Measurements from ENCODE around the gene MED12L.

MED12L gene

DNA sequence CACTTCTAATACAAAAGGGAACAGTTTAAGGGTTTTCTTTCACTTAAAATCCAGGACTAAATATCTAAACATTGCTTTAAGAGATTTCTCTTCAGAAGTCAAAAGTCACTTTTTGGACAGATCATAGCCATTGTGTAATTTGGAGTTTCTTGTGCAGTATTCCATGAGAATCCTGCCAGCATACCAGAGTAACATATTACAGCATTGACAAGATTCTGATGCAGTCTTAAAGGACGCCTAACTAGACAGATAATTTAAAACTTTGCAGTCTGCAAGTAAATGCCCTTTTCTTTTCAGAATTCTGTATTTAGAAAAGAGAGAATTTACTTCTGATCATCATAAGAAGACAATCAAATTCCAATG lies 392.9 kb downstream of the MED12L start:
- DNase-seq = no peak
- Histone ChIP-seq H3K23ac (ENCODE audit: low read length) (no peak overlapping the region), H2BK120ac (ENCODE audit: low read depth, low read length) (no peak overlapping the region), H4K5ac (ENCODE audit: low read length) (no peak overlapping the region), H3K9ac (ENCODE audit: low read length) (no peak overlapping the region), H2AK5ac (ENCODE audit: low read length) (no peak overlapping the region), H2BK15ac (replicated peaks; ENCODE audit: low read depth) (no peak overlapping the region), H3K4me3 (ENCODE audit: low read length) (no peak overlapping the region), H3K4me2 (ENCODE audit: low read length) (no peak overlapping the region), H3K18ac (ENCODE audit: low read length) (no peak overlapping the region), H3K79me2 (ENCODE audit: control insufficient read depth, insufficient read depth, low read length) (no peaks in the 10 kb centered on the region), H3K27ac (ENCODE audit: low read depth, low read length) (no peak overlapping the region), H2BK5ac (ENCODE audit: low read length) (no peak overlapping the region), H3K56ac (ENCODE audit: low read length) (no peak overlapping the region), H3K27me3 (ENCODE audit: insufficient read depth, low read length, poor library complexity) (no peaks in the 10 kb centered on the region), H3K4me1 (ENCODE audit: control insufficient read depth, low read depth, low read length) (peaks cover 3% of the 10 kb centered on the region), H3K79me1 (ENCODE audit: low read length) (no peaks in the 10 kb centered on the region), H4K8ac (ENCODE audit: low read depth, low read length) (no peak overlapping the region), H3K4ac (ENCODE audit: low read depth, low read length) (no peak overlapping the region), H3K36me3 (ENCODE audit: control insufficient read depth, insufficient read depth, low read length) (no peaks in the 10 kb centered on the region)
- WGBS (ENCODE audit: extremely low coverage, insufficient coverage, low lambda C conversion rate) = no CpG with 5 or more reads among the region's 1 CpG

DNA sequence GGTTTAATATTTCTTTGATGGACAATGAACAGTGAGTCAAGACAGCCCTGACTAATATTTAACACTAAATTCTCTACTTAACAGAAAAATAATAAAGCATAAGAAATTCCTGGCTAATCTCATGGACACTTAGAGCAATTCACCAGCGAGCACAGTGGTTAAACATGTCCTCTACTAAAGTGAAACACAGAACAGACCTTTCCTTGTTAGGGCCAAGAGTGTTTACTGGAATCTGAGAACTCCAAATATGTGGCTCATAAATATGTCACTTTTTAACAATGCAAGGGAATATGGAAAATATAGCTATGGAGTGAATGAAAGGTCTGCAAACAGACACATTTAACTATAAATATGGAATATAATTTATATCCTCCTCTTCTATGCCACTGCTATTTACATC lies 394.0 kb downstream of the MED12L start:
- Histone ChIP-seq H3K18ac (ENCODE audit: low read length) (no peak overlapping the region), H2BK15ac (replicated peaks; ENCODE audit: low read depth) (no peak overlapping the region), H3K79me1 (ENCODE audit: low read length) (no peaks in the 10 kb centered on the region), H3K4me3 (ENCODE audit: low read length) (no peak overlapping the region), H3K4me1 (ENCODE audit: control insufficient read depth, low read depth, low read length) (peaks cover 3% of the 10 kb centered on the region), H3K27ac (ENCODE audit: low read depth, low read length) (no peak overlapping the region), H3K79me2 (ENCODE audit: control insufficient read depth, insufficient read depth, low read length) (no peaks in the 10 kb centered on the region), H3K23ac (ENCODE audit: low read length) (no peak overlapping the region), H3K4me2 (ENCODE audit: low read length) (no peak overlapping the region), H2AK5ac (ENCODE audit: low read length) (no peak overlapping the region), H2BK5ac (ENCODE audit: low read length) (no peak overlapping the region), H3K27me3 (ENCODE audit: insufficient read depth, low read length, poor library complexity) (no peaks in the 10 kb centered on the region), H3K9ac (ENCODE audit: low read length) (no peak overlapping the region), H4K5ac (ENCODE audit: low read length) (no peak overlapping the region), H2BK120ac (ENCODE audit: low read depth, low read length) (no peak overlapping the region), H3K56ac (ENCODE audit: low read length) (no peak overlapping the region), H3K36me3 (ENCODE audit: control insufficient read depth, insufficient read depth, low read length) (no peaks in the 10 kb centered on the region), H4K8ac (ENCODE audit: low read depth, low read length) (no peak overlapping the region), H3K4ac (ENCODE audit: low read depth, low read length) (no peak overlapping the region)
- WGBS (ENCODE audit: extremely low coverage, insufficient coverage, low lambda C conversion rate) = no CpG with 5 or more reads among the region's 1 CpG
- no peak for DNase-seq

DNA sequence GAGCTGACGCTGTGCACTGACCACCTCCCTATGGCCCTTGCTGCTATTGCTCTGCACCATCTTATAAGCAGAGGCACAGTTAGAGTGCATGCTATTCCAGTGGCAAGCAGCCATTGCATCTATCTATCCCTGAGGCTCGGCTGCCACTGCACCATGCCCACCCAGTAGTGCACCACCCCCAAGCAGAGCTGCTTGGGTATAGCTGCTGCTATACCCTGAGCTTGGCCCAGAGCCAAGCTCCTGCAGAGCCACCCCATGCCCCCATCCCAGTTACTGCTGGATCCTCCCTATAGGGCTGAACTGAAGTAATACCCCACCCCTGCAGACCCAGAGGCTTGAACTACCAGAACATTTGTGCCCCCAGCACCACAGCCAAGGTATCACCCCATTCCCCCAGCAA lies 395.0 kb downstream of the MED12L start:
- no peak overlapping the region for H3K23ac ChIP-seq (ENCODE audit: low read length)
- WGBS (ENCODE audit: extremely low coverage, insufficient coverage, low lambda C conversion rate) = no CpG with 5 or more reads among the region's 2 CpGs
- no peak overlapping the region for H3K4me3 ChIP-seq (ENCODE audit: low read length)

DNA sequence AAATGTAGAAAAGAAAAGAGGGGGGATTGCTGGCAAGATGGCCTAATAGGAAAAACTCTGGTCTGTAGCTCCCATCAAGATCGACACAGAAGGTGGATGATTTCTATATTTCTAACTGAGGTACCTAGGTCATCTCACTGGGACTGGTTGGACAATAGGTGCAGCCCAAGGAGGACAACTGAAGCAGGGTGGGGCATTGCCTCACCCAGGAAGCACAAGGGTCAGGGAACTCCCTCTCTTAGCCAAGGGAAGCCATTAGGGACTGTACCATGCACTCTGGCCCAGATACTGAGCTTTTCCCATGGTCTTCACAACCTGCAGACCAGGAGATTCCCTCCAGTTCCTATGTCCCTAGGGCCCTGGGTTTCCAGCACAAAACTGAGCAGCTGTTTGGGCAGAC lies 398.0 kb downstream of the MED12L start:
- WGBS (ENCODE audit: extremely low coverage, insufficient coverage, low lambda C conversion rate) = no CpG with 5 or more reads among the region's 1 CpG

More for the DNA sequence above, 395.0 kb downstream of the MED12L start:
- Histone ChIP-seq H3K79me2 (ENCODE audit: control insufficient read depth, insufficient read depth, low read length) (no peaks in the 10 kb centered on the region), H3K36me3 (ENCODE audit: control insufficient read depth, insufficient read depth, low read length) (no peaks in the 10 kb centered on the region), H3K27ac (ENCODE audit: low read depth, low read length) (no peak overlapping the region), H2AK5ac (ENCODE audit: low read length) (no peak overlapping the region), H3K4me2 (ENCODE audit: low read length) (no peak overlapping the region), H3K18ac (ENCODE audit: low read length) (no peak overlapping the region), H4K5ac (ENCODE audit: low read length) (no peak overlapping the region), H2BK15ac (replicated peaks; ENCODE audit: low read depth) (no peak overlapping the region), H3K56ac (ENCODE audit: low read length) (no peak overlapping the region), H3K79me1 (ENCODE audit: low read length) (no peaks in the 10 kb centered on the region), H3K4ac (ENCODE audit: low read depth, low read length) (no peak overlapping the region), H4K8ac (ENCODE audit: low read depth, low read length) (no peak overlapping the region), H3K9ac (ENCODE audit: low read length) (no peak overlapping the region), H2BK5ac (ENCODE audit: low read length) (no peak overlapping the region), H2BK120ac (ENCODE audit: low read depth, low read length) (no peak overlapping the region), H3K4me1 (ENCODE audit: control insufficient read depth, low read depth, low read length) (peaks cover 3% of the 10 kb centered on the region), H3K27me3 (ENCODE audit: insufficient read depth, low read length, poor library complexity) (no peaks in the 10 kb centered on the region)
- no peak for DNase-seq

DNA sequence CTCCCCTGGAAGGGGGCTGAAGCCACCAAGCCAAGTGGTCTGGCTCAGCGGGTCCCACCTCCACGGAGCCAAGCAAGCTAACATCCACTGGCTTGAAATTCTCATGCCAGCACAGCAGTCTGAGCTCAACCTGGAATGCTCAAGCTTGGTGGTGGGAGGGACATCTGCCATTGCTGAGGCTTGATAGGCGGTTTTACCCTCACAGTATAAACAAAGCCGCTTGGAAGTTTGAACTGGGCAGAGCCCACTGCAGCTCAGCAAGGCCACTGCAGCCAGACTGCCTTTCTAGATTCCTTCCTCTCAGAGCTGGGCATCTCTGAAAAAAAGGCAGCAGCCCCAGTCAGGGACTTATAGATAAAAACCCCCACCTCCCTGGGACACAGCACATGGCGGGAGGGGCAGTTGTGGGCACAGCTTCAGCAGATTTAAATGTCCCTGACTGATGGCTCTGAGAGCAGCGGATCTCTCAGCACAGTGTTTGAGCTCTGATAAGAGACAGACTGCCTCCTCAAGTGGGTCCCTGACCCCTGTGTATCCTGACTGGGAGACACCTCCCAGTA lies 398.6 kb downstream of the MED12L start:
- peak; percentile 23 for DNase-seq

More for the DNA sequence above, 398.0 kb downstream of the MED12L start:
- no peaks in the 10 kb centered on the region for H3K36me3 ChIP-seq (ENCODE audit: control insufficient read depth, insufficient read depth, low read length)
- no peak overlapping the region for H2BK15ac ChIP-seq (replicated peaks; ENCODE audit: low read depth)
- no peak overlapping the region for H3K4me2 ChIP-seq (ENCODE audit: low read length)
- H3K18ac ChIP-seq (ENCODE audit: low read length) = no peak overlapping the region
- no peak overlapping the region for H2BK120ac ChIP-seq (ENCODE audit: low read depth, low read length)
- no peak overlapping the region for H3K4me3 ChIP-seq (ENCODE audit: low read length)
- no peak overlapping the region for H3K9ac ChIP-seq (ENCODE audit: low read length)
- H3K79me2 ChIP-seq (ENCODE audit: control insufficient read depth, insufficient read depth, low read length) = no peaks in the 10 kb centered on the region
- no peak for DNase-seq
- H3K27ac ChIP-seq (ENCODE audit: low read depth, low read length) = no peak overlapping the region
- H4K5ac ChIP-seq (ENCODE audit: low read length) = no peak overlapping the region
- no peak overlapping the region for H3K23ac ChIP-seq (ENCODE audit: low read length)
- no peak overlapping the region for H3K4ac ChIP-seq (ENCODE audit: low read depth, low read length)
- no peaks in the 10 kb centered on the region for H3K4me1 ChIP-seq (ENCODE audit: control insufficient read depth, low read depth, low read length)
- no peaks in the 10 kb centered on the region for H3K79me1 ChIP-seq (ENCODE audit: low read length)
- no peak overlapping the region for H2AK5ac ChIP-seq (ENCODE audit: low read length)
- H3K27me3 ChIP-seq (ENCODE audit: insufficient read depth, low read length, poor library complexity) = no peaks in the 10 kb centered on the region
- H4K8ac ChIP-seq (ENCODE audit: low read depth, low read length) = no peak overlapping the region
- H3K56ac ChIP-seq (ENCODE audit: low read length) = no peak overlapping the region
- H2BK5ac ChIP-seq (ENCODE audit: low read length) = no peak overlapping the region

More for the DNA sequence above, 398.6 kb downstream of the MED12L start:
- no peaks in the 10 kb centered on the region for H3K79me2 ChIP-seq (ENCODE audit: control insufficient read depth, insufficient read depth, low read length)
- H2BK120ac ChIP-seq (ENCODE audit: low read depth, low read length) = no peak overlapping the region
- H3K27ac ChIP-seq (ENCODE audit: low read depth, low read length) = no peak overlapping the region
- no CpG with 5 or more reads among the region's 6 CpGs for WGBS (ENCODE audit: extremely low coverage, insufficient coverage, low lambda C conversion rate)
- no peak overlapping the region for H3K4ac ChIP-seq (ENCODE audit: low read depth, low read length)
- no peak overlapping the region for H3K23ac ChIP-seq (ENCODE audit: low read length)
- no peaks in the 10 kb centered on the region for H3K79me1 ChIP-seq (ENCODE audit: low read length)
- no peaks in the 10 kb centered on the region for H3K36me3 ChIP-seq (ENCODE audit: control insufficient read depth, insufficient read depth, low read length)
- no peak overlapping the region for H3K18ac ChIP-seq (ENCODE audit: low read length)
- H4K5ac ChIP-seq (ENCODE audit: low read length) = no peak overlapping the region
- no peak overlapping the region for H2BK15ac ChIP-seq (replicated peaks; ENCODE audit: low read depth)
- no peak overlapping the region for H3K4me2 ChIP-seq (ENCODE audit: low read length)
- no peak overlapping the region for H3K4me3 ChIP-seq (ENCODE audit: low read length)
- H3K56ac ChIP-seq (ENCODE audit: low read length) = peak overlapping the region; percentile 5
- no peaks in the 10 kb centered on the region for H3K4me1 ChIP-seq (ENCODE audit: control insufficient read depth, low read depth, low read length)
- no peak overlapping the region for H4K8ac ChIP-seq (ENCODE audit: low read depth, low read length)
- H3K9ac ChIP-seq (ENCODE audit: low read length) = no peak overlapping the region
- no peak overlapping the region for H2AK5ac ChIP-seq (ENCODE audit: low read length)
- no peak overlapping the region for H2BK5ac ChIP-seq (ENCODE audit: low read length)
- H3K27me3 ChIP-seq (ENCODE audit: insufficient read depth, low read length, poor library complexity) = no peaks in the 10 kb centered on the region
